OCI-LY3 (cell line): Measurements from ENCODE around the gene TPRN.

ENCODE experiments used
- H2AFZ ChIP-seq: fragments of 200-600, 300-600 bp; shearing (Covaris generic); 2 replicates; pipeline ENCODE4 v1.6.0; 2014; ENCODE audit warnings: antibody characterized with exemption, low read depth, low read length
- H3K27ac ChIP-seq: fragments of 200-600, 300-600 bp; sonication (generic); 2 replicates; pipeline ENCODE4 v1.5.1; 2014; ENCODE audit warnings: mild to moderate bottlenecking, low read length, moderate library complexity, mixed read lengths
- H3K27me3 ChIP-seq: fragments of 200-600, 300-600 bp; sonication (generic); 2 replicates; pipeline ENCODE4 v1.6.1; 2014; ENCODE audit warnings: low read depth, low read length, mixed read lengths
- H3K36me3 ChIP-seq: fragments of 200-600, 300-600 bp; sonication (generic); replicated peaks from 2 replicates; pipeline ENCODE3; 2014; ENCODE audit warnings: low read depth, low read length, mixed read lengths
- H3K4me1 ChIP-seq: fragments of 300-600, 200-600 bp; sonication (generic); 2 replicates; pipeline ENCODE4 v1.6.1; 2014; ENCODE audit warnings: low read length, mixed read lengths
- H3K4me2 ChIP-seq: fragments of 200-600, 300-600 bp; sonication (generic); 2 replicates; pipeline ENCODE4 v1.6.1; 2014; ENCODE audit warnings: low read length, mixed read lengths
- H3K4me3 ChIP-seq: fragments of 300-600, 200-600 bp; sonication (generic); 2 replicates; pipeline ENCODE4 v1.5.1; 2014; ENCODE audit warnings: antibody characterized with exemption, mild to moderate bottlenecking, low read length, moderate library complexity
- H3K79me2 ChIP-seq: fragments of 300-600, 200-600 bp; shearing (Covaris generic); 2 replicates; pipeline ENCODE4 v1.6.1; 2014; ENCODE audit warnings: mild to moderate bottlenecking, low read length, mixed read lengths
- H3K9ac ChIP-seq: fragments of 300-600, 200-600 bp; shearing (Covaris generic); 2 replicates; pipeline ENCODE4 v1.6.0; 2014; ENCODE audit warnings: mild to moderate bottlenecking, low read length, moderate library complexity
- H3K9me3 ChIP-seq: fragments of 200-600, 300-600 bp; shearing (Covaris generic); 2 replicates; pipeline ENCODE4 v1.6.1; 2014; ENCODE audit warnings: low read length, mixed read lengths; ENCODE audit not compliant: insufficient read depth
- H4K20me1 ChIP-seq: fragments of 200-600, 300-600 bp; sonication (generic); 2 replicates; pipeline ENCODE4 v1.6.1; 2016; ENCODE audit warnings: low read length, mixed read lengths; ENCODE audit not compliant: insufficient read depth
- CTCF ChIP-seq: fragments of 200-600, 300-600 bp; sonication (generic); IDR thresholded peaks from 2 replicates; pipeline ENCODE4 v1.5.1; 2014; ENCODE audit warnings: antibody characterized with exemption, low read length, low read depth
- EZH2phosphoT487 ChIP-seq: fragments of 200-600 bp; shearing (Covaris generic); IDR thresholded peaks from 2 replicates; pipeline ENCODE4 v1.6.1; 2018; ENCODE audit warnings: antibody characterized with exemption, mixed run types, low read depth

TPRN gene

DNA sequence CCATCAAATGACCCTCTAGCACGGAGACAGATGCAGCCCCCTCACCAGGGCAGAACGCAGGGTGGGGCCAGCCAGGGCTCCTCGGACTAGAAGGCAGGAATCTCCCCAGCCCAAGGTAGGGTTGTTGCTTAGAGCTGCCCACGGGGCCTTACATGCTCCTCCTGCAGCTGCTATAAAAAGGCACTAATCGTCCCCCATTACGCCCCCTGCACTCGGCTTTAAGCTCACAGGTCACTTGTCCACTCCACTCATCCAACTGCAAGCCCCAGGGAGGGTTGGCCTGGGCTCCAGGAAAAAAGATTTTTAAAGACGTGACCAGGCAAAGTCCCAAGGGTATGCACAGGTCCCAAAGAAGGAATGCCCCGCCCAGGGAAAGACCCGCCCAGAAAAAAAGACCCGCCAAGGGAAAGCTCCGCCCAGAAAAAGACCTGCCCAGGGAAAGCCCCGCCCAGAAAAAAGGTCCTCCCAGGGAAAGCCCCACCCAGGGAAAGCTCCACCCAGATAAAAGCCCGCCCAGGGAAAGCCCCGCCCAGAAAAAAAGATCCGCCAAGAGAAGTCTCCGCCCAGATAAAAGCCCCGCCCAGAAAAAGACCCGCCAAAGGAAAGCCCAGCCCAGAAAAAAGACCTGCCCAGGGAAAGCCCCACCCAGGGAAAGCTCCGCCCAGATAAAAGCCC is 50.5 kb downstream of the TPRN start:
- Histone ChIP-seq H3K9ac (peak overlapping the region; percentile 62), H3K27ac (peak overlapping the region; percentile 73), H4K20me1 (no peaks in the 10 kb centered on the region), H3K4me3 (peak overlapping the region; percentile 72), H3K36me3 (no peaks in the 10 kb centered on the region), H3K27me3 (no peaks in the 10 kb centered on the region), H3K79me2 (no peaks in the 10 kb centered on the region), H2AFZ (0 out of 2 replicates have a peak overlapping the region, but pooled peaks have one; percentile 42), H3K4me2 (peak overlapping the region; percentile 77), H3K9me3 (no peaks in the 10 kb centered on the region), H3K4me1 (peaks cover 21% of the 10 kb centered on the region)
- TF ChIP-seq EZH2phosphoT487 (no peak), CTCF (no peak)

DNA sequence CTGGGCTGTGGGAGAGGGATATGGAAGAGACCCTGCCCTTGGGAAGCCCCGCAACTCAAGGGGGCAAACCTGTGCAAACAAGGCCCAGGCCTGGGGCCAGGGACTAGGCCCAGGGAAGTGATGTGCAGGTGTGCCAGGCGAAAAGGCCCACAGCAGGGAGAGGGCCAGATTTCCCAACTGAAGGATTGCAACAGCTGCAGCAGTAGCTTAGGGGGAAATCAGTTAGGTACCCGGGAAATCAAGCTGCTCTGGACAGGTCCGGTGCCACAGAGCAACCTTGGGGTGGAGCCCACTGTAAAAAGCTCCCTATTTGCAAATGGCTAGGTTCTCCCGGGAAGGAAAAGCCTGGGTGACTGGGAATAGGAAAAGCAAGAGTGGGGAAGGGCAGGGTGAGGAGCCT is 51.2 kb downstream of the TPRN start:
- peak overlapping the region; percentile 62; the same call in 1 of the 2 replicates for H3K9ac ChIP-seq
- no peaks in the 10 kb centered on the region for H4K20me1 ChIP-seq
- no peak overlapping the region for H2AFZ ChIP-seq
- H3K36me3 ChIP-seq = no peaks in the 10 kb centered on the region
- H3K79me2 ChIP-seq = no peaks in the 10 kb centered on the region
- H3K4me1 ChIP-seq = peaks cover 21% of the 10 kb centered on the region
- peak overlapping the region; percentile 73 for H3K27ac ChIP-seq
- TF ChIP-seq CTCF (no peak), EZH2phosphoT487 (no peak)
- H3K9me3 ChIP-seq = no peaks in the 10 kb centered on the region
- H3K4me3 ChIP-seq = peak overlapping the region; percentile 72
- no peaks in the 10 kb centered on the region for H3K27me3 ChIP-seq
- H3K4me2 ChIP-seq = peak overlapping the region; percentile 77

GRCh38 chr9:137148661-137149060 is 51.9 kb downstream of the TPRN start:
- no peak overlapping the region for H3K27ac ChIP-seq
- no peak overlapping the region for H3K4me3 ChIP-seq
- no peak overlapping the region for H3K9ac ChIP-seq
- no peak for TF ChIP-seq EZH2phosphoT487
- TF ChIP-seq CTCF = no peak
- no peaks in the 10 kb centered on the region for H3K79me2 ChIP-seq
- no peak overlapping the region for H3K4me2 ChIP-seq
- H3K9me3 ChIP-seq = no peaks in the 10 kb centered on the region
- H4K20me1 ChIP-seq = no peaks in the 10 kb centered on the region
- no peak overlapping the region for H2AFZ ChIP-seq
- peaks cover 21% of the 10 kb centered on the region for H3K4me1 ChIP-seq
- no peaks in the 10 kb centered on the region for H3K36me3 ChIP-seq
- 0 out of 2 replicates have a peak, but pooled peaks cover 2% of the 10 kb centered on the region for H3K27me3 ChIP-seq

GRCh38 chr9:137148242-137148641 is 52.3 kb downstream of the TPRN start:
- Histone ChIP-seq H3K9me3 (no peaks in the 10 kb centered on the region), H3K9ac (no peak overlapping the region), H3K4me1 (peaks cover 21% of the 10 kb centered on the region), H3K4me2 (no peak overlapping the region), H3K79me2 (no peaks in the 10 kb centered on the region), H3K4me3 (no peak overlapping the region), H4K20me1 (no peaks in the 10 kb centered on the region), H3K36me3 (no peaks in the 10 kb centered on the region), H2AFZ (no peak overlapping the region), H3K27ac (no peak overlapping the region), H3K27me3 (0 out of 2 replicates have a peak, but pooled peaks cover 5% of the 10 kb centered on the region)
- TF ChIP-seq CTCF = no peak
- no peak for TF ChIP-seq EZH2phosphoT487
